ENCODE data around the gene PRSS57. TPM values are rescaled to one million over a fixed set of nuclear protein-coding genes. Genes with fewer than 3 reads are reported as not detected.

PRSS57 gene
- total RNA-seq, 1 experiment from 2014 or later: not detected

DNA sequence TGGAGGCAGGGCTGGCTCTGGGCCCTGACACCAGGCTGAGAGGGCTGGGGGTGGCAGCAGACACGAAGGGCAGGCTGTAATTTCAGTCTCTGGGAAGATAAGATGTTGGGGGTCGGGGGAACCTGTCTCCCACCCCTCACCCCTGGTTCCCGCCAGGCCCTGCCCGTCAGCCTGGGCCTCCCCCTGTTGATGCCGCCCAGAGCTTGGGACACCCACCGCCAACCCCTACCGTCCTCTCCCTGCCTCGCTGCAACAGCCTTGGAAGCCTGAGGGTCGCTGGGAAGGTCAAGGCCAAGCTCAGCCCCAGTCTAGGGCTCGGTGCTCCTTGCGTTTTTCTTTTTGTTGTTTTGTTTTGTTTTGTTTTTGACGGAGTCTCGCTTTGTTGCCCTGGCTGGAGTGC lies 28.0 kb upstream of the PRSS57 start:
- H3K36me3 ChIP-seq (ENCODE audit: low read depth, low read length): no peaks in the 10 kb centered on the region
- H3F3A ChIP-seq (ENCODE audit: low read length, unreplicated experiment): no peaks in the 10 kb centered on the region
- no peak for ATAC-seq
- no peak overlapping the region for H3K9ac ChIP-seq (ENCODE audit: low read length)
- ChIA-PET CTCF (no interaction called here), POLR2A (ENCODE audit: unreplicated experiment) (no interaction called here)
- H3K27ac ChIP-seq (ENCODE audit: low read length): no peak overlapping the region
- H3K79me2 ChIP-seq (ENCODE audit: low read length): no peaks in the 10 kb centered on the region
- no peak for DNase-seq
- no peaks in the 10 kb centered on the region for H3K27me3 ChIP-seq (ENCODE audit: low read length)
- H3K9me2 ChIP-seq (replicated peaks; ENCODE audit: low read length): no peaks in the 10 kb centered on the region
- H3K4me3 ChIP-seq (ENCODE audit: low read length): no peak overlapping the region
- no peak for TF ChIP-seq CTCF (conservative IDR thresholded peaks at IDR 0.05; ENCODE audit: low read depth, low read length)
- no peaks in the 10 kb centered on the region for H4K20me1 ChIP-seq (ENCODE audit: low read length)
- no peak overlapping the region for H2AFZ ChIP-seq (ENCODE audit: low read length)
- no TSS peak for BruUV-seq (replicated peaks)
- H3K4me2 ChIP-seq (ENCODE audit: low read length): no peak overlapping the region
- intact Hi-C loops (cut with micrococcal nuclease): no loop called here
- no peaks in the 10 kb centered on the region for H3K9me3 ChIP-seq (ENCODE audit: low read length)
- no peaks in the 10 kb centered on the region for H3K4me1 ChIP-seq (ENCODE audit: insufficient read depth, low read length)

DNA sequence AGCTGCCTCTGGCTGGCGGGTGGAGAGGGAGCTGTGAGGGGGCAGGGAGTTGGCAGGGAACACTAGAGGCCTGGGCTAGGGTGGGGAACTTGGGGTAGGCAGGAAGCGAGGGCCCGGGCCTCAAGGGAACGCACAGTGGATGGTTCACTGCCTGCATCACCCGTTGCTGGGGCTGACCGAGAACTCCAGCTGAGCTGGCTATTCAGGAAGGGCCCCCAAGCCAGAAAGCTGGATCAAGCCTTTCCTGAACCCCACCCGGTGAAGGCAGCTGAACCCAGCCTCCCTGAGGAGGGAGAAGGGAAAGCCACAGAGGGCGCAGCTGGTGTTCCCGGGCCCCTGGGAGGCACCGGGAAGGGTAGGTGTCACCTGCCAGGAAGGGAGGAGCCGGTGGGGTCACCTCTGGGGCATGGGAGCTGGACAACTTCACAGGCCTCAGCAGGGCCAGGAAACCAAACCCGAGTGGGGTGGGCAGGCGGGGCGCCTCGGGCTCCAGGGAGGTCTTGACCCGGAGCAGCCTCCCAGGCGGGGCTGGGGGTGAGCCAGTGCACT lies 27.4 kb upstream of the PRSS57 start:
- BruUV-seq (replicated peaks): no TSS peak
- POLR2A ChIA-PET (ENCODE audit: unreplicated experiment): no interaction called here
- no peak overlapping the region for H3K27ac ChIP-seq (ENCODE audit: low read length)

More for the DNA sequence above, 27.4 kb upstream of the PRSS57 start:
- Histone ChIP-seq H2AFZ (ENCODE audit: low read length) (no peak overlapping the region), H3K36me3 (ENCODE audit: low read depth, low read length) (no peaks in the 10 kb centered on the region), H3K4me3 (ENCODE audit: low read length) (no peak overlapping the region), H3K9ac (ENCODE audit: low read length) (no peak overlapping the region), H3K4me1 (ENCODE audit: insufficient read depth, low read length) (no peaks in the 10 kb centered on the region), H4K20me1 (ENCODE audit: low read length) (no peaks in the 10 kb centered on the region), H3F3A (ENCODE audit: low read length, unreplicated experiment) (no peaks in the 10 kb centered on the region), H3K4me2 (ENCODE audit: low read length) (no peak overlapping the region), H3K9me3 (ENCODE audit: low read length) (no peaks in the 10 kb centered on the region), H3K79me2 (ENCODE audit: low read length) (no peaks in the 10 kb centered on the region), H3K9me2 (replicated peaks; ENCODE audit: low read length) (no peaks in the 10 kb centered on the region), H3K27me3 (ENCODE audit: low read length) (no peaks in the 10 kb centered on the region)
- CTCF ChIA-PET: no interaction called here
- TF ChIP-seq EZH2phosphoT487 (IDR thresholded peaks at IDR 0.05; ENCODE audit: borderline replicate concordance, low read length) (no peak), EZH2 (IDR thresholded peaks at IDR 0.05; ENCODE audit: low read length, unreplicated experiment) (no peak), CTCF (conservative IDR thresholded peaks at IDR 0.05; ENCODE audit: low read depth, low read length) (no peak)
- intact Hi-C loops (cut with micrococcal nuclease): no loop called here
- DNase-seq (no peak), ATAC-seq (no peak)

Measured in PC-3 (cell line).